H9 (cell line): ENCODE measurements around the gene ARHGAP8. TPM values are rescaled to one million over a fixed set of nuclear protein-coding genes. Genes with fewer than 3 reads are reported as not detected.

Source experiments
- DNase-seq: peaks from one replicate; pipeline ENCODE4 v3.0.0-alpha.2; 2017
- H2AFZ ChIP-seq: one replicate; pipeline ENCODE4 v1.6.1; 2013; ENCODE audit warnings: mild to moderate bottlenecking, low read length, control low read depth, moderate library complexity
- H2AK5ac ChIP-seq: 2 replicates; pipeline ENCODE4 v1.6.1; 2013; ENCODE audit warnings: low read length, control low read depth, mixed read lengths; ENCODE audit not compliant: insufficient read length
- H2BK120ac ChIP-seq: one replicate; pipeline ENCODE4 v1.6.1; 2013; ENCODE audit warnings: low read depth, mild to moderate bottlenecking, low read length, control low read depth, inconsistent platforms; ENCODE audit not compliant: poor library complexity, severe bottlenecking
- H2BK12ac ChIP-seq: 2 replicates; pipeline ENCODE4 v1.6.1; 2013; ENCODE audit warnings: low read length, control low read depth, mixed read lengths, low read depth; ENCODE audit not compliant: insufficient read length
- H2BK15ac ChIP-seq: 2 replicates; pipeline ENCODE4 v1.6.1; 2013; ENCODE audit warnings: low read depth, low read length, control low read depth
- H2BK20ac ChIP-seq: one replicate; pipeline ENCODE4 v1.6.1; 2013; ENCODE audit warnings: low read depth, mild to moderate bottlenecking, low read length, control low read depth, inconsistent platforms; ENCODE audit not compliant: poor library complexity, severe bottlenecking
- H2BK5ac ChIP-seq: 2 replicates; pipeline ENCODE4 v1.6.1; 2013; ENCODE audit warnings: low read length, control low read depth, mixed read lengths; ENCODE audit not compliant: insufficient read length
- H3K14ac ChIP-seq: 2 replicates; pipeline ENCODE4 v1.6.1; 2013; ENCODE audit warnings: low read length, control low read depth; ENCODE audit not compliant: insufficient read depth
- H3K18ac ChIP-seq: 2 replicates; pipeline ENCODE4 v1.6.1; 2013; ENCODE audit warnings: low read depth, mild to moderate bottlenecking, mixed read lengths, low read length, control low read depth; ENCODE audit not compliant: insufficient read length
- H3K23ac ChIP-seq: 2 replicates; pipeline ENCODE4 v1.6.1; 2013; ENCODE audit warnings: low read length, control low read depth, mixed read lengths, low read depth; ENCODE audit not compliant: insufficient read length
- H3K23me2 ChIP-seq: 2 replicates; pipeline ENCODE4 v1.6.1; 2013; ENCODE audit warnings: low read depth, mild to moderate bottlenecking, mixed read lengths, low read length, control low read depth; ENCODE audit not compliant: insufficient read length, poor library complexity, severe bottlenecking
- H3K27ac ChIP-seq: 2 replicates; pipeline ENCODE4 v1.5.1; 2013; ENCODE audit warnings: low read length, control low read depth, mixed read lengths, low read depth; ENCODE audit not compliant: insufficient read length
- H3K27me3 ChIP-seq: 2 replicates; pipeline ENCODE4 v1.6.1; 2013; ENCODE audit warnings: low read length, control low read depth, inconsistent platforms; ENCODE audit not compliant: insufficient read depth
- H3K4ac ChIP-seq: 2 replicates; pipeline ENCODE4 v1.6.1; 2013; ENCODE audit warnings: low read depth, mild to moderate bottlenecking, control low read depth, inconsistent platforms, low read length, moderate library complexity
- H3K4me1 ChIP-seq: 2 replicates; pipeline ENCODE4 v1.6.1; 2013; ENCODE audit warnings: low read length, control low read depth, inconsistent platforms; ENCODE audit not compliant: insufficient read depth
- H3K4me2 ChIP-seq: 2 replicates; pipeline ENCODE4 v1.6.1; 2013; ENCODE audit warnings: low read length, control low read depth, mixed read lengths; ENCODE audit not compliant: insufficient read length, insufficient read depth
- H3K56ac ChIP-seq: 2 replicates; pipeline ENCODE4 v1.6.1; 2013; ENCODE audit warnings: low read depth, mild to moderate bottlenecking, mixed read lengths, low read length, control low read depth; ENCODE audit not compliant: insufficient read length
- H3K79me1 ChIP-seq: 2 replicates; pipeline ENCODE4 v1.6.1; 2013; ENCODE audit warnings: low read depth, mild to moderate bottlenecking, moderate library complexity, low read length, control low read depth, inconsistent platforms; ENCODE audit not compliant: insufficient read depth, poor library complexity, severe bottlenecking
- H3K79me2 ChIP-seq: 2 replicates; pipeline ENCODE4 v1.6.1; 2013; ENCODE audit warnings: low read length, control low read depth, inconsistent platforms; ENCODE audit not compliant: insufficient read depth
- H3K9ac ChIP-seq: 2 replicates; pipeline ENCODE4 v1.6.1; 2013; ENCODE audit warnings: low read length, control low read depth, mixed read lengths; ENCODE audit not compliant: insufficient read length; ENCODE audit errors: extremely low read depth
- H3K9me3 ChIP-seq: one replicate; pipeline ENCODE4 v1.6.1; 2013; ENCODE audit warnings: low read depth, low read length, inconsistent platforms; ENCODE audit not compliant: control insufficient read depth
- H3T11ph ChIP-seq: one replicate; pipeline ENCODE4 v1.6.1; 2013; ENCODE audit warnings: mild to moderate bottlenecking, low read length, control low read depth, inconsistent platforms
- H4K20me1 ChIP-seq: one replicate; pipeline ENCODE4 v1.6.1; 2013; ENCODE audit not compliant: control insufficient read depth, insufficient read length, insufficient read depth
- H4K5ac ChIP-seq: 2 replicates; pipeline ENCODE4 v1.6.1; 2013; ENCODE audit warnings: low read depth, mild to moderate bottlenecking, mixed read lengths, low read length, control low read depth; ENCODE audit not compliant: insufficient read length
- H4K8ac ChIP-seq: replicated peaks from 2 replicates; pipeline ENCODE4 v1.6.1; 2013; ENCODE audit warnings: low read length, control low read depth, mixed read lengths, low read depth; ENCODE audit not compliant: insufficient read length
- H4K91ac ChIP-seq: 2 replicates; pipeline ENCODE4 v1.6.1; 2013; ENCODE audit warnings: low read depth, mild to moderate bottlenecking, moderate library complexity, mixed read lengths, low read length, control low read depth; ENCODE audit not compliant: insufficient read length
- H3K27ac Mint-ChIP-seq, 3 experiments: 2 replicates in 2 of 3; 3 replicates in 1 of 3; pipeline ENCODE4 v1.8.0; 2020 to 2021; ENCODE audit warnings: mixed read lengths in 3 of 3, mild to moderate bottlenecking in 1 of 3, moderate library complexity in 1 of 3
- H3K27me3 Mint-ChIP-seq: 2 replicates; pipeline ENCODE4 v1.8.0; 2021; ENCODE audit warnings: low read depth, mild to moderate bottlenecking, moderate library complexity, mixed read lengths
- H3K36me3 Mint-ChIP-seq, 3 experiments: 2 replicates in 2 of 3; 3 replicates in 1 of 3; pipeline ENCODE4 v1.8.0; 2020 to 2021; ENCODE audit warnings: low read depth in 3 of 3, mixed read lengths in 3 of 3; ENCODE audit not compliant: insufficient read depth in 1 of 3
- H3K4me1 Mint-ChIP-seq, 2 experiments: 2 replicates each; pipeline ENCODE4 v1.8.0; 2020; ENCODE audit warnings: mixed read lengths in 2 of 2
- H3K4me3 Mint-ChIP-seq, 2 experiments: 2 replicates in 1 of 2; 3 replicates in 1 of 2; pipeline ENCODE4 v1.8.0; 2020 to 2021; ENCODE audit warnings: mild to moderate bottlenecking in 2 of 2, mixed read lengths in 2 of 2, moderate library complexity in 1 of 2
- H3K9me3 Mint-ChIP-seq, 2 experiments: 2 replicates in 1 of 2; 3 replicates in 1 of 2; pipeline ENCODE4 v1.8.0; 2020; ENCODE audit warnings: mild to moderate bottlenecking in 2 of 2, mixed read lengths in 2 of 2, moderate library complexity in 1 of 2
- WGBS: extraction: QIAGEN DNeasy Blood & Tissue Kit; methylation state at CpG from one replicate; pipeline ENCODE4 v1.1.7; 2013; ENCODE audit warnings: missing lambda C conversion rate, low lambda C conversion rate, mixed read lengths; ENCODE audit not compliant: insufficient read length; ENCODE audit errors: extremely low coverage; 5-methylcytosine and 5-hydroxymethylcytosine counted together
- total RNA-seq: library from RNA; stranded (reverse); gene quantifications from 2 replicates; pipeline ENCODE4 v1.2.1, GENCODE V29; 2021
- TF ChIP-seq, protein P1 (sequence below): fragments of 200-600 bp; sonication (generic); conservative IDR thresholded peaks from 3 replicates; pipeline ENCODE4 v1.8.0; 2021; ENCODE audit warnings: antibody characterized with exemption, mild to moderate bottlenecking

Gene ARHGAP8
- total RNA-seq, 1 experiment from 2014 or later = 35.4 TPM

DNA sequence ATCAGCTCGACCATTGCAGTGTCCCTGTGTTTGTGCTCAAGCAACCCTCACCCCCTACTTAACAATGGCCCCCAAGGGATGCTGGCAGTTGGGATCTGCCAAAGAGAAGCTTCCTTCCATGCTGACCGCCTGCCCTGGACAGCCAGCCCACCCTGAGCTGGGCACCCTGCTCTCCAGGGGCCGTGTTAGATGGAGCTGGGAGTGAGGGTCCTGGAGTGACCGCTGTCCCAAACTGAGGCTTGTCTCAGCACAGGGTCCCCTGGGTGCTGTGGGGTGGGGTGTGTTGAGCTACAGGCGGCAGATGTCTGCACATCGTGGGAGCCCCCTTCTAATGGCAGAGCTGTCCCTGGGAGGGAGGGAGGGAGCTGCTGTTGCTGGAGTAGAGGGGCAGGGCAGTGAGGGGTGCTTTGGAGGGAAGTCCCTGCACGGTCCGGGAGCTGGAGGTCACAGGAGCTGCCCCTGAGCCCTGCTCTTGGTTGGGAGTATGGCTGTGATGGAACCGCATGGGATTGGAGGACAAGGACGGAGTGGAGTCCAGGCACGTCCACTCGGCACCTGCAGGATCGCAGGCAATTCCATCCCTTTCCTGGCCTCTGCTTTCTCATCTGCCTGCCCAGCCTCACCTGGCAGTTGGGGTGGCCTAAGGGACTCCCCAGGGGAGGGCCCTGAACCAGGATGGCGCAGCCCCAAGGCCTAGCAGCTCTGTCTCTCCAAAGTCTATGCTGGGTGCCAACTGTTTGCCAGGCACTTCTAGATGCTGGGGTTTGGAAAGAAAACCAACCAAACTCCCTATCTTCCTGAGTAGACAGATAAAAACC is 126.3 kb downstream of the ARHGAP8 start:
- TF ChIP-seq, protein P1, sequence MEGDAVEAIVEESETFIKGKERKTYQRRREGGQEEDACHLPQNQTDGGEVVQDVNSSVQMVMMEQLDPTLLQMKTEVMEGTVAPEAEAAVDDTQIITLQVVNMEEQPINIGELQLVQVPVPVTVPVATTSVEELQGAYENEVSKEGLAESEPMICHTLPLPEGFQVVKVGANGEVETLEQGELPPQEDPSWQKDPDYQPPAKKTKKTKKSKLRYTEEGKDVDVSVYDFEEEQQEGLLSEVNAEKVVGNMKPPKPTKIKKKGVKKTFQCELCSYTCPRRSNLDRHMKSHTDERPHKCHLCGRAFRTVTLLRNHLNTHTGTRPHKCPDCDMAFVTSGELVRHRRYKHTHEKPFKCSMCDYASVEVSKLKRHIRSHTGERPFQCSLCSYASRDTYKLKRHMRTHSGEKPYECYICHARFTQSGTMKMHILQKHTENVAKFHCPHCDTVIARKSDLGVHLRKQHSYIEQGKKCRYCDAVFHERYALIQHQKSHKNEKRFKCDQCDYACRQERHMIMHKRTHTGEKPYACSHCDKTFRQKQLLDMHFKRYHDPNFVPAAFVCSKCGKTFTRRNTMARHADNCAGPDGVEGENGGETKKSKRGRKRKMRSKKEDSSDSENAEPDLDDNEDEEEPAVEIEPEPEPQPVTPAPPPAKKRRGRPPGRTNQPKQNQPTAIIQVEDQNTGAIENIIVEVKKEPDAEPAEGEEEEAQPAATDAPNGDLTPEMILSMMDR = no peak
- peak overlapping the region in 1 of 3 experiments; percentile 49; a peak in 1 of 7 replicates for H3K27ac Mint-ChIP-seq

More for the DNA sequence above, 126.3 kb downstream of the ARHGAP8 start:
- H3K9ac ChIP-seq = no peak overlapping the region
- H3T11ph ChIP-seq = no peak overlapping the region
- no peak overlapping the region for H2AK5ac ChIP-seq
- no peak overlapping the region for H2BK12ac ChIP-seq
- H4K91ac ChIP-seq = no peak overlapping the region
- no peaks in the 10 kb centered on the region for H4K20me1 ChIP-seq
- H3K79me1 ChIP-seq = no peaks in the 10 kb centered on the region
- H3K27me3 ChIP-seq = no peaks in the 10 kb centered on the region
- no peak overlapping the region for H2BK120ac ChIP-seq
- H2AFZ ChIP-seq = no peak overlapping the region
- H3K79me2 ChIP-seq = no peaks in the 10 kb centered on the region
- no peak overlapping the region for H2BK20ac ChIP-seq
- H3K9me3 ChIP-seq = no peaks in the 10 kb centered on the region
- no peak overlapping the region for H3K27ac ChIP-seq
- H2BK5ac ChIP-seq = no peak overlapping the region
- H3K14ac ChIP-seq = no peak overlapping the region
- H3K27me3 Mint-ChIP-seq = no peaks in the 10 kb centered on the region; the same call in 1 of the 2 replicates
- no peak overlapping the region for H3K18ac ChIP-seq
- H3K4me2 ChIP-seq = no peak overlapping the region
- DNase-seq = peak; percentile 23
- H2BK15ac ChIP-seq = no peak overlapping the region
- no peaks in the 10 kb centered on the region for H3K23me2 ChIP-seq
- no peak overlapping the region for H3K4ac ChIP-seq
- no peaks in the 10 kb centered on the region for H3K4me1 Mint-ChIP-seq
- peaks cover 31 to 50% (median 47%) of the 10 kb centered on the region in 3 experiments for H3K36me3 Mint-ChIP-seq
- H3K9me3 Mint-ChIP-seq = peaks cover 13 to 16% of the 10 kb centered on the region in 2 experiments
- H4K5ac ChIP-seq = no peak overlapping the region
- no peak overlapping the region for H3K23ac ChIP-seq
- H3K4me3 Mint-ChIP-seq = no peak overlapping the region
- H3K56ac ChIP-seq = no peak overlapping the region
- no peak overlapping the region for H4K8ac ChIP-seq
- no CpG with 5 or more reads among the region's 14 CpGs for WGBS
- no peaks in the 10 kb centered on the region for H3K4me1 ChIP-seq
